CD4-positive, alpha-beta T cell treated with Interleukin-15 for 4 hours (primary cell): ENCODE measurements around the gene CCDC187.

ENCODE experiments used
- DNase-seq: peaks from one replicate; pipeline ENCODE4 v3.0.0-alpha.2; 2020; ENCODE audit warnings: low spot score

CCDC187 gene

DNA sequence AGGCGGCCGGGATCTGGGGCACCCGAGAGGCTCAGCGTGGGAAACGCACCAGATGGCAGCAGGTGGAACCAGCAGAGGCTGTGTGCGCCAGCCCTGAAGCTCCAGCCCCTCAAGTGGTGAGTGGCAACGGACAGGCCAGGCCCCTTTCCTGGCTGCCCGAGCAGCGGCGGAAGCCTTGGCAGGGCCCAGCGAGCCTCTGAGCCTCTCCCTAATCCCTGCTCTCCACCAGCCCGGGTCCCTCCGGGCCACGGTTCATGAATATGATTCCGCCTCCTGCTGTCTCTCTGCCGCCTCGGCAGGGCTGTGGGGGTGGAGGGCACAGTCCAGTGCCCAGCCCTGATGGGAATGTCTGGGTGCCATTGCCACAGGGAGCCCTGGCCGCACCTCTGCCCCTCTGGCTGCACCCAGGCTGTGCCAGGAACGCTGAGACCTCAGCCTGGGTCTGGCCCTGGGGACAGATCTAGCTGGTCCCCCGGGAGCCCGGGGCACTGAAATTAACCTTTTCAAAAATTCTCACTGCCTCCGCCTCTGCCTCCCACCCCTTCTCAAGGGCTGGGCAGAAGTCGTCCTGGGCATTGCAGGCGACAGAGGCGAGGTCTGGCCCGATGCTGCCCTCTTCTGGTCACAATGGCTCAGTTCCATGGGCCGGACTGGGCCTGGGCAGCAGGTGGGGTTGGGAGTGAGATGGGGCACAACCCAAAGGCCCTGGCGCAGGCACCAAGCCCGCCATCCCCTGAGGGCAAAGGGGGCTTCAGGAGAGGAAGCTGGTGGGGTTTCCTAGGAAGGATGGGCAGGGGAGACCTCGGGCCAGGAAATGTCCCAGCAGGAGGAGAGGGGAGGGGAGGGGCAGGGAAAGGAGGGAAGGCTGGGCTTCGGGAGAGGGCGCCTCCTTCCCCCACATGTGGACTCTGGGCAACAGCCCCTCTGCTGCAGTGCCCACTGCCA lies 20.3 kb downstream of the CCDC187 start:
- DNase-seq: peak; percentile 70

GRCh38 chr9:136282272-136282861 lies 21.5 kb downstream of the CCDC187 start:
- no peak for DNase-seq

- no peak for DNase-seq
Observed at GRCh38 chr9:136281421-136282271, 22.2 kb downstream of the CCDC187 start.

- no peak for DNase-seq
Observed at GRCh38 chr9:136280535-136281315, 23.2 kb downstream of the CCDC187 start.

- DNase-seq: no peak
Observed at GRCh38 chr9:136279471-136279870, 24.4 kb downstream of the CCDC187 start.

GRCh38 chr9:136278894-136279293 lies 25.0 kb downstream of the CCDC187 start:
- DNase-seq: no peak

DNA sequence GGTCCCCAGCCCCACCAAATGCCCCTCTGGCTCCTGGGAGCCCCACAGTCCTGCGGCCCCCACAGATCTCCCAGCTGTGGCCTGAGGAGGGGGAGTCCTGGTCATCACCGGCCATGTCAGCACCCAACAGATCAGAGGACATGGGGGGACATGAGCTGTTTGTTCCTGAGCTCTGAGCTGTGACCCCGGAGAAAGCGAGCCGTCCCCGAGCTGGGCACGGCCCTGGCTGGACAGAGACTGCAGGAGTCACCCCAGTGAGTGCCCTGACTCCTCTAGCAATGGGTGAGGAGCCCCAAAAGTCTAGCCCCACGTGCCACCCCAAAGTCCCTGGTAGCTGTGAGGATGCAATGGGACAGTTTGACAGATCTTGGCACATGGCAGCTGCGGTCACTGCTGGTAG lies 25.7 kb downstream of the CCDC187 start:
- DNase-seq: no peak

GRCh38 chr9:136277746-136278145 lies 26.1 kb downstream of the CCDC187 start:
- no peak for DNase-seq

DNA sequence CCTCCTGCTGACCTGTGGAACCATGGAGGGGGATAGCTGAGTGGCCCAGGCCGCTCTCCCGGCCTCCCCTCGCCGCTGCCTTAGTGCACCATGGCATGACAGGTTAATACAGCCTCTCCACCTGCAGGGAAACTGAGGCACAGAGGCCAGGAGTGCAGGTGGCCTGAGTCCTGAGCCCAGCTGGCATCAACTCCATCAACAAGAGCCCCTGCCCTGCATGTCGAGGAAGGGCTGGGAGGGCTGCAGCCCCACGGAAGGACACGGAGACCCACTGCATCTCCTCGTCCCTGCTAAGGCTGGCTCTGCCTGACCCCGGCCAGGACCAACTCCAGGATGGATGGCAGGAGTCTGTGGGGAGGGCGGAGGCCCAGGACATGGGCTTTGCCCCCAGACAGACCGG lies 27.2 kb downstream of the CCDC187 start:
- DNase-seq: no peak

DNA sequence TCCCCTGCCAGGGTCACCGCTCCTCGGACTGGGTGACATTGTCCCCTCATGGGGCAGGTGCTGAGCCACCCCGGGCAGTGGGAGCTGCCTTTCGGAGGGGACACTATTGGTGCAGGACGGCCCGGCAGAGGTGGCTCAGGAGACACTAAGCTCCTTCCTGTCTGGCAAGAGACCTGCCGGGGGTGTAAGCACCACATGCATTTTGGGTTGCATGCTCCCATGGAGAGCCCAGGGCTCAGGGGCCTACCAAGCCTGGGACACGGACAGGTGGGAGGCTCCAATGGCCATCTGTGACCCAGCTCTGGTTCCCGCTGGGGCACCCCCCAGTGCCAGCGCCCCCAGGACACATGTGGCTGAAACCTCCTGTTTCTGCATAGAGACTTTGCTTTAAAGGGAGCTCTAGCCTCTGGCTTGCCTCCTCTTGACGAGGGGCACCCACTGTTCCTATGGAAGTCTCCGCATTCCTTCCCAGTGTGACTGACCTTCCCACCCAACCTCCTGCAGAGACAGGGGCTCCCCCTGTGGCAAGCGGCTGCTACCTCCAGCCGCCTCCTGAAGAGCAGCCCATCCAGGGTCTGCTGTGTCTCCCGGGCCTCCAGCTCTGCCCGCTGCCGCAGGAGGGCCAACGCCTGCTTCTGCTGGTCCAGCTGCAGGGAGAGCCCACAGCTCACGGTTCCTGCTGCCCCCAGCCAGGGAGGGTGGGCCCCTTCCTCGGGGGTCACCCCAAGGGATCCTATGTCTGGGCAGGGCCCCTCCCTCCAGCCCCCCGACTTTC lies 28.1 kb downstream of the CCDC187 start:
- no peak for DNase-seq

GRCh38 chr9:136274786-136275654 lies 28.9 kb downstream of the CCDC187 start:
- DNase-seq: no peak

- DNase-seq: no peak
Observed at GRCh38 chr9:136273921-136274785, 29.7 kb downstream of the CCDC187 start.

- no peak for DNase-seq
Observed at GRCh38 chr9:136273244-136273865, 30.5 kb downstream of the CCDC187 start.

- no peak for DNase-seq
Observed at GRCh38 chr9:136270173-136270705, 33.7 kb downstream of the CCDC187 start.

DNA sequence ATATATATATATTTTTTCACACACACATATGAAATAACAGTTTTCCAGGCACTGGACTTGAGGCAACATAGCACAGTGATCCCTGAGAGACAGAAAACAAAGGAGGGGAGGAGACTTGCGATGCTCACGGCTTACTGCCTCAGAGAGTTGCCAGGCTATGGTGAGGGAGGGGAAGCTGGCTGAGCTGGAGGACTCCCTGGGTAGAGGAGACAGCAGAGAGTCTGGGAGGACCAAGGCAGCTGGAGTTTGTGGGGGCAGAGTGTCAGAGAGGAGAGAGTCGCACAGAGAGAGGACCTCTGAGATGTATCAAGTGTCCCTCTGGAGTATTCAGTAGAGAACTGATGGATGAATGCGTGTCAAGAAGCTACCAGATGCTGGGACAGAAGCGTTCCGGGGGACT lies 35.2 kb downstream of the CCDC187 start:
- no peak for DNase-seq

GRCh38 chr9:136268318-136268717 lies 35.6 kb downstream of the CCDC187 start:
- no peak for DNase-seq

GRCh38 chr9:136267261-136268111 lies 36.4 kb downstream of the CCDC187 start:
- DNase-seq: peak; percentile 82
